HG02763 (cell line): ENCODE results near the gene C8G.

Experiments used
- ATAC-seq: cut with Tn5 transposase; IDR thresholded peaks from one replicate; pipeline ENCODE4 v1.9.1; 2021; ENCODE audit warnings: mild to moderate bottlenecking, moderate library complexity; ENCODE audit not compliant: unreplicated experiment

Gene C8G

DNA sequence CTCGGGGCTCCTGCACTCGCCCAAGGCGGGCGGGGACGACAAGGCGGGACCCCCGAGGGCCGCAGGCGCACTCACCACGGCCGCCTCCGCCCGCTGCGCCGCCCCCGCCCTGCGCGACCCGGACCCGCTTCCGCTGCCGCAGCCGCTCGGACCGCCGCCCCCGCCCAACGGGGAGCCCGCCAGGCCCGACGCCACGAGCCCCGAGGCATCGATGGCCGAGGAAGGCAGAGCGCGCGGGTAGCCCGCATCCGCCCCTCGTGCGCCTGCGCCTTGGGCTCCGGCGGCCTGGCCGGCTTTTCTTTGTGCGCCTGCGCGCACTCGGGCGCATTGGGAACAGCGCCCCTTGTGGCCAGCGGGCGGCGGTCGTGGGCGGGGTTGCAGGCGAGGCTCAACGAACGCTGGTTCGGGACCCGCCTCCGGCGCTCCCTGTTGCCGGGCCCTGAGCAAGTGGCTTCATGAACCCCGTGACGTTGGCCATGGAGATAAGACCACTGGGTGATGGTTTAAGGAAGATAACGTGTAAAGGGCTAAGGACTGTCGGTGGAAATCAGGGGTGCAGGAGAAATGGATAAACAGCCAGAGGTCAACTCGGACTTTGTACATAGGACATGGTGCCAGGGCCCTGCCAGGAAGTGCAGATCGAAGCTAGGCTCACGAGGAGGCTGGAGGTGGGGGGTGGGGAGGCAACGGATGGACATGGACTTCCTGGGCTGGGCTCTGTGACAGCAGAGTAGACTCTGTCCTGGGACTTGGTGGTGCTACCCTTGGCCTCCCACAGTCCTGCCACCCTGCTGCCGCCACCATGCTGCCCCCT lies at the start of gene C8G, which contains the start of gene FBXW5:
TSS of gene C8G (plus strand) at position 725 of the 814 bp plus-strand sequence. CDS start at position 803, 78 bp downstream.
TSS of gene FBXW5 (minus strand) at position 220 of the 814 bp plus-strand sequence. CDS start 655 bp downstream, outside the sequence.
- peak; percentile 81 for ATAC-seq

- no peak for ATAC-seq
These were observed 49.0 kb upstream of the C8G start for GRCh38 chr9:136896027-136896426.

- no peak for ATAC-seq
These were observed 46.5 kb upstream of the C8G start for GRCh38 chr9:136898483-136899100.

DNA sequence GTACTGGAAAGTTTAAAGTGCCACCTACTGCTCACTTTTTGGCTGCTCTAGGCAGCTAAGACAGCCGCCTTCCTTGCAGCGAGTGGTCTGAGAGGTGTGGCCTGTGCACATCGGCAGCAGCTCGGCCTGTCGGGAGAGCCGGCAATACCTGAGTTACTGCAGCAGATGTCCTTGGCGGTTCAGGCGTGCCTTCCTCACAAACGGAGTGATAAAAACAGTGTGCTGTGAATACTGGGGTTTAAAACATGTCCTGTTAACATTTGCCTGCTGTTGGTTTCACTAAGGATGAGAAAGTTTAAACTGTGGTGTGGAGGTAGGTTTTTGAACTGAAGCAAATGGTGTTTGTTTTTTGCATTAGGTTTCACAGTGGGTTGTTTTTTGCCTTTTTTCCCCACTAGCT lies 45.8 kb upstream of the C8G start:
- peak; percentile 39 for ATAC-seq

DNA sequence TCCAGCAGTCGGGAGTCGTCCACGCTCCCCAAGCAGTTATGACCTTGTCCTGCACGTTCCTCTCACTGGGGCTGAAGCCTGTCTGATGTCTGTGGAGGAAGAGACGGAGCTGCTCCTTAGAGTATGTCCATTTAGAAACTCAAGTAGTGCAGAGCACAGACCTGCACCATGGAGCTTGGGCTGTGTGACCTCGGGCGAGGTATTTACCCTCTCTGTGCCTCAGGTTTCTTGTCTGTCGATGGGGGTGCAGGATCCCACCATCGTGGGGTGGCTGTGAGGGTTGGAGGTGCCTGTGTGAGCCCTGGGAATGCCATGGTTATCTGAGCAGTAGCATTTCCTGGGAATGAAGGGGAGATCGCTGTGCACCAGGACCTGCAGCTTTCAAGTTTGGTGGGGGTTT lies 44.5 kb upstream of the C8G start:
- no peak for ATAC-seq

GRCh38 chr9:136900988-136901515 lies 44.0 kb upstream of the C8G start:
- ATAC-seq: no peak

GRCh38 chr9:136901516-136902258 lies 43.4 kb upstream of the C8G start:
- peak; percentile 44 for ATAC-seq

DNA sequence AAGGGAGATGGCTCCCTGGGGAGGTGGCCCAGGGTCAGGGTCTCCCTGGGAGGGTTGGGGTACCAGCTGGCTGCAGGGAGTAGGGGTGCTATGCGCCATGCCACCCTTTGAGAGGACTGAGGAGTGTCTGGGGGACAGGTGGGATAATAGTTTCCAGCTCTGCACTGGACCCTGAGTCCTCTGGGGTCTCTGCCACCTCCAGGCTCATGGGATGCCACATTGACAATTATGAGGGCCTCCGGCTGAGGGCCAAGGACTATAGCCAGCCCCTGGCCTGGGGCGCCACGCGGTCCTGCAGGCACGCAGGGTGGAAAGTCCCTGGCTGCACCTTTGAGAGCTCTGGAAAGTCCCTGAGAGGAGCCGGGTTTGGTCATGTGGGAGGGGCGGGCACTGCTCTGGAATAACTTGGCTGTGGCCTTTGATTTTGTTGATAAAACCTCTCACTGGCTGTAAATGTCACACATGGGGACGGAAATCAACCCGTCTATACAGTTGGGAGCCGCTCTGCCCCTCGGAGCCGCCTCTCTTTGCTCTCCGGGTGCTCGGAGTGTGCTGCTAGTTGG lies 42.7 kb upstream of the C8G start:
- ATAC-seq: peak; percentile 45

DNA sequence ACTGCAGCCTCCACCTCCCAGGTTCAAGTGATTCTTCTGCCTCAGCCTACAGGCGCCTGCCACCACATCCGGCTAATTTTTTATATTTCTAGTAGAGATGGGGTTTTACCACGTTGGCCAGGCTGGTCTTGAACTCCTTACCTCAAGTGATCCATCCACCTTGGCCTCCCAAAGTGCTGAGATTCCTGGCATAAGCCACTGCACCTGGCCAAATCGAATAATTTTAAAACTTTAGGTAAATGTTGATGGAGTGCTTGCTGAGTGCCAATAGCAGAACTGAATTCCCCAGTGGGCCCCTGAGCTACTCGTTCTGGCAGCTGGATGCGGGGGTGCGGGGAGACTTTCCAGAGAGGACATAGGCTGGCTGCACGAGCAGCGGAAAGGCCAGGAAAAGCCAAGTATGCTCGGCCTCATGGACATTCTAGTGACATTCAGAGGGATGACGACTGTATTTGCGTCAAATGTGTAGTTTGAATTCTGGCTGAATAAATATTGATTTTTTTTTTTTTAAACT lies 41.9 kb upstream of the C8G start:
- ATAC-seq: no peak

DNA sequence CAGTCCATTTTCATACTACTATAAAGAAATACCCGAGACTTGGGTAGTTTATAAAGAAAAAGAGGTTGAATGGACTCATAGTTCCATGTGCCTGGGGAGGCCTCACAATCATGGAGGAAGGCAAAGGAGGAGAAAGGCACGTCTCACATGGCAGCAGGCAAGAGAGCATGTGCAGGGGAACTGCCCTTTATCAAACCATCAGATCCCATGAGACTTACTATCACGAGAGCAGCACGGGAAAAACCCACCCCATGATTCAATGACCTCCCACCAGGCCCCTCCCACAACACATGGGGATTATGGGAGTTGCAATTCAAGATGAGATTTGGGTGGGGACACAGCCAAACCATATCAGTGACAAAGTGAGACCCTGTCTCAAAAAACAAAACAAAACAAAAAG lies 38.8 kb upstream of the C8G start:
- no peak for ATAC-seq

DNA sequence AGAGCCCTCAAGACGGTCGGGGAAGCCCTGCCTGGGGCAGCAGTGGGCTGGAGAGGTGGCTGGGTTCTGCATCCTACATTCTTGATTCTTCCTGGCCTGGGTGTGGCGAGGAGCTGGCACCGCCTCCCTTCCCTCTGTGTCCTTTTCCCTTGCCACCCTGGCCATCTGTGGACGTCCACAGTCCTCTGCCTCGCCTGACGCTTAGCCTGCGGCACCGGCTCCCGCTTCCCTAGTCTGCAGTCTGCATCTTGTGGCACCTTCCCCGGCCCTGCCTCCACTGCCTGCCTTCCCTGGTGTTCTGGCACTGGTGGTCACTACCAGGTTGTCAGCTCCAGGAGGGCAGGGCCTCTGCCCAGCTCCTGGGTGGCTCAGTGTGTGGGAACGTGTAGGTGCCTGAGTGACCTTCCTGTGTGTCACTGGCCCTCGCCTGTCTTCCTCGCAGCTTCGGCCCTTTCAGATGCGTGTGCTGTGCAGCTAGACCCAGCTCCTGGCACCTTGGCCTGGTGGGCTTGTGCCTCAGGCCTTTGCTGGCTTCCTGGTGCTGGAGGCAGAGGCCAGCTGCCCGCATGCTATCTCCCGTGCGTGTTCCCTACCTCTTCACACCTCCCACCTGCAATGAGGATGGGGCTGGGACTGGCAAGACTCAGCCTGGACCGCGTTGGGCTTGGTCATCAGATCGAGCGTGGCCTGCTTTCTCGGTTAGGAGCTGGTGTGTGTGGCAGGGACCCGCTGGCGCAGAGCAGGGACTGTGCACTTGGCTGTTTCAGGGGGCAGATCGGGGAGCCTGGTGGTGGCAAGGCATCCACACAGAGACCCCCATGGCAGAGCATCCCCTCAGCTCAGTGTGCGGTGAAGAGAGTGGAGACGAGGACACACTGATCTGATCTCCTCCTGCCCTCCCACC lies 37.8 kb upstream of the C8G start:
- no peak for ATAC-seq

DNA sequence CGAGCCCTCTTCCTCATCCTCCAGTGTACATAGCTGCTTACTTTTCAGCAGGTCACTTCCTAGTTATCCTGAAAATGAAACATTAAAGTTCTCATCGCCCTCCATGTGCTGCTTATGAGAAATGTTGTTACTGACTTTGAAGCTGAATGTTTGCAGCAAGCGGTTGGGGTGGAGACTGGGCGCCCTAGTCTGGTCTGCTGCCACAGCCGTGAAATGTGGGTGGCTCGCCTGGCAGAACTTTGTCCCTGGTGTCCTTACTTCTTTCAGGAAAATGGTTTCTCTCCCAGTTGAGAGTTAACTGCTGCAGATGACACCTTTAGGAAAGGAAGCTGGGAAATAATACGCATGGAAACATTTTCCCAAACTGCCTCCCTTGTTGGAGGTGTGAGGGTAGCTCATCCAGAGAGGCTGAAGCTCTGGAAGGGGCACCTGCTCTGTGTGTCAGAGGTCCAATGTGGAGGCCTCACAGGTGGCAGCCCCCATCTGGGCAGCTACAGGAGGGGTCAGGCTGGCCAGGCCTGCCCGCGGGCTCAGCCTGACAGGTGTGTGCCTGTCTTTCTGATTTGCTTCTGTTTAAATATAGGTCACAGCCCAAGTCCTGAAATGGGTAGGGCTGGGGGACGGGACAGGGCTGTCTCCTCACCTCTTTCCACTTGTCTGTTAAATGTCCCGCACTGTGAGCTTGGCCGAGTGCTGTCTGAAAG lies 34.7 kb upstream of the C8G start:
- ATAC-seq: no peak

GRCh38 chr9:136910901-136911245 lies 34.2 kb upstream of the C8G start:
- ATAC-seq: no peak

- no peak for ATAC-seq
These were observed 31.2 kb upstream of the C8G start for GRCh38 chr9:136913701-136914438.

DNA sequence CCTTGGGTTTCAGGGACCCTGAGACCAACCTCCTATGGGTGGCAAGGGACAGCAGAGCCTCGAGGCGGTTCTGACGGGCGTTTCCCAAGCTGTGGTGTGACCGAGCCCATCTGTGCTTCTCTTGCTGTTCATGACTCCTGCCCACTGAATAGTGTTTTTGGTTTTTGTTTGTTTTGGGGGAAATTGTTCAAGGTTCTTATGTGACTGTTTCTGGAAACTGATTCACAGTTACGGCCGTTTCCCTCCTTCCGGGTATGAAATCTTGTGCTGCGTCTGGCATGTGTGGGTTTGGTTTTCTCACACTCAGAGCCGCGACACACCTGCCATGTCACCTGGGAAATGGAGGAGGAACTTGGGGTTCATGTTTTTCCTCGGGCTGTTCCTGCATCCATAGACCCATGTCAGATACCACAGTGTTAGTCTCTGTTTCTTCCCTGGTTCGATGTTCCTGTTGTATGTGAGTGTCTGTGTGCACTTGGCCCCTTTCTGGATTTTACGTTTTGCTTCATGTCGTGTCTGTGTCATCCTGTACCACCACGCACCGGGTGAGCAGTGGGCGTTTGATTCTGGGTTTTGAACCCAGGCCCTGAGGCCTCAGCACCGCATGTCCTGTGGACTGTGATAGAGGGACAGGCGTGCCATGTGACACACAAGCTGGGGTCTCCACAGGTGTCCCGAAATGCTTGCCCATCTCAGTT lies 29.3 kb upstream of the C8G start:
- no peak for ATAC-seq

- ATAC-seq: no peak
These were observed 28.5 kb upstream of the C8G start for GRCh38 chr9:136916330-136917184.

DNA sequence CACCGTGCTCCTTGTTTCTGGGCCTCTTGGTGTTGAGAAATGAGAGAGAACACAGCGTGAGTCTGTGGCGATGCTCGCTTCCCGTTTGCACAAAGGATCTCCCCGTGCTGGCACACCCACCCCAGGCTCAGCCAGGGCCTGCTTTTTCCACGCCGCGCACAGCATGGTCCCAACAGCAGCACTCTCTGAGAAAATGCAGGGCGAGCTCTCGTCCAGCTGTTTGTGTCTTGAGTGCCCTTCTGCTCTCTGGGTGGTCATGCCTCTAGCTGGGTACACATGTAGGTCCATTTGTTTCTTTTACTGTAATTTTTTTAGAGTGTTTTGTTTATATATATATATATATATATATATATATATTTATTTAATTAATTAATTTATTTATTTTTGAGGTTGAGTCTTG lies 27.1 kb upstream of the C8G start:
- ATAC-seq: no peak
